Heart right ventricle (tissue), 16 donors: ENCODE measurements around the gene EGFL7. TPM values are rescaled to one million over a fixed set of nuclear protein-coding genes. Genes with fewer than 3 reads are reported as not detected.
A peak's percentile ranks its signal among the peaks of the same experiment; 100 is the strongest.

Source experiments
- ATAC-seq, 8 donors: fragments of 200-7000 bp; cut with Tn5 transposase; one replicate each; pipeline ENCODE4 v1.9.1; 2020; ENCODE audit warnings: mild to moderate bottlenecking in 8 of 8, moderate library complexity in 8 of 8, moderate number of reproducible peaks in 1 of 8
- DNase-seq, 2 donors: peaks; one replicate each; pipeline ENCODE4 v3.0.0-alpha.2; 2020
- H3K27ac ChIP-seq, 10 donors: fragments of 200-600 bp; sonication (generic) in 2 of 10; one replicate each; pipeline versions ENCODE4 v1.5.0 to v1.8.0; 2020 to 2022; ENCODE audit warnings: mild to moderate bottlenecking in 3 of 10
- H3K27me3 ChIP-seq, 7 donors: fragments of 200-600 bp; one replicate each; pipeline ENCODE4 v1.8.0; 2021 to 2022; ENCODE audit warnings: mild to moderate bottlenecking in 2 of 7
- H3K36me3 ChIP-seq, 9 donors: fragments of 200-600 bp; sonication (generic) in 1 of 9; one replicate each; pipeline versions ENCODE4 v1.5.0 to v1.8.0; 2020 to 2022; ENCODE audit warnings: mild to moderate bottlenecking in 2 of 9
- H3K4me1 ChIP-seq, 9 donors: fragments of 200-600 bp; sonication (generic) in 1 of 9; one replicate each; pipeline versions ENCODE4 v1.5.0 to v1.8.0; 2020 to 2022; ENCODE audit warnings: mild to moderate bottlenecking in 4 of 9
- H3K4me3 ChIP-seq, 10 donors: fragments of 200-600 bp; sonication (generic) in 2 of 10; one replicate each; pipeline versions ENCODE4 v1.5.0 to v1.8.0; 2020 to 2022; ENCODE audit warnings: mild to moderate bottlenecking in 7 of 10, moderate library complexity in 2 of 10
- H3K9me3 ChIP-seq, 11 donors: fragments of 200-600 bp in 10 of 11; sonication (generic) in 2 of 11; one replicate each; pipeline versions ENCODE4 v1.5.0 to v1.8.0; 2013 to 2022; ENCODE audit warnings: mild to moderate bottlenecking in 2 of 11, control low read depth in 1 of 11, moderate library complexity in 1 of 11
- WGBS, 2 donors: extraction: QIAGEN DNeasy Blood & Tissue Kit; methylation state at CpG; one replicate each; pipeline ENCODE4 v1.1.7; 2013; ENCODE audit warnings: inconsistent platforms in 1 of 2; 5-methylcytosine and 5-hydroxymethylcytosine counted together
- intact Hi-C, 10 donors: fragments of 100-400 bp; cut with DNase I; formaldehyde crosslinking; loops; one replicate each; pipeline versions ENCODE4 v1.11.1 to v1.14.2; 2022
- polyA plus RNA-seq, 2 donors: library from polyadenylated mRNA; stranded (reverse); fragments of 200-250 nt; gene quantifications; one replicate each; pipeline ENCODE4 v1.2.3, GENCODE V29; 2013
- total RNA-seq, 10 donors: library from RNA; stranded (reverse); fragmentation: NEBNext Ultra II Directional in 3 of 10; extraction: Animal tissue kit (Norgen Biotek cat#: 25700) in 3 of 10; gene quantifications; one replicate each; pipeline versions ENCODE4 v1.2.1 to v1.2.4, GENCODE V29; 2021 to 2023
- TF ChIP-seq, protein P1 (sequence below), 9 donors: fragments of 200-600 bp; sonication (generic) in 2 of 9; IDR thresholded peaks; one replicate each; pipeline versions ENCODE4 v1.5.0 to v1.8.0; 2021 to 2022; ENCODE audit warnings: antibody characterized with exemption in 9 of 9, mild to moderate bottlenecking in 5 of 9, moderate library complexity in 1 of 9
- donor health status: Arrhythmogenic right ventricular cardiomyopathy.
- donor health status: ischemic (EF 13 %, LVEDD 7.1; RV severe dilation, severe dysfunction).
- donor health status: healthy with polysubstance abuse.
- donor health status: DM: no; HTN: yes; CAD: no.
- donor health status: DM: no; HTN: no; CAD: no.
- donor health status: ischemic (EF 25% LVEDD 6.9; RV normal size, moderate dysfunction).
- donor health status: ischemic (EF 25% LVEDD 5.7; RV mildly dilated, moderate dysfunction).
- donor health status: healthy.
- donor health status: DM: yes; HTN: yes; CAD: no.
- donor health status: Ischemic cardiomyopathy.
- donor health status: ischemic (EF 35%, LVEDD 5.7; RV mildly dilated, moderate dysfunction).
- donor health status: nonischemic (EF 11% LVEDD 7.7; RV severe dilation, severe dysfunction).
- donor health status: DM: yes; HTN: yes; CAD: no.
- donor health status: PGD.
- donor health status: ischemic (EF 29% LVEDD 5.4; RV normal size, mild dysfunction).
- donor health status: nonischemic (EF 23%, LVEDD 6.1; RV moderate dilation, normal function).

The EGFL7 gene
- total and polyA plus RNA-seq, 12 donors: 68.6 to 377 (median 101) TPM

GRCh38 chr9:136665111-136665703, 2.5 kb downstream of the EGFL7 start:
- H3K27me3 ChIP-seq: peaks cover 0 to 88% (median 0%) of the 10 kb centered on the region in 7 donors
- 7 to 12% methylated on average over 35 to 49 of the region's 49 CpGs for WGBS, 2 donors
- ATAC-seq: no peak
- intact Hi-C loops: no loop called here
- DNase-seq: no peak
- H3K27ac ChIP-seq: peak overlapping the region; percentile 92 to 99 (median 96)
- TF ChIP-seq, protein P1, sequence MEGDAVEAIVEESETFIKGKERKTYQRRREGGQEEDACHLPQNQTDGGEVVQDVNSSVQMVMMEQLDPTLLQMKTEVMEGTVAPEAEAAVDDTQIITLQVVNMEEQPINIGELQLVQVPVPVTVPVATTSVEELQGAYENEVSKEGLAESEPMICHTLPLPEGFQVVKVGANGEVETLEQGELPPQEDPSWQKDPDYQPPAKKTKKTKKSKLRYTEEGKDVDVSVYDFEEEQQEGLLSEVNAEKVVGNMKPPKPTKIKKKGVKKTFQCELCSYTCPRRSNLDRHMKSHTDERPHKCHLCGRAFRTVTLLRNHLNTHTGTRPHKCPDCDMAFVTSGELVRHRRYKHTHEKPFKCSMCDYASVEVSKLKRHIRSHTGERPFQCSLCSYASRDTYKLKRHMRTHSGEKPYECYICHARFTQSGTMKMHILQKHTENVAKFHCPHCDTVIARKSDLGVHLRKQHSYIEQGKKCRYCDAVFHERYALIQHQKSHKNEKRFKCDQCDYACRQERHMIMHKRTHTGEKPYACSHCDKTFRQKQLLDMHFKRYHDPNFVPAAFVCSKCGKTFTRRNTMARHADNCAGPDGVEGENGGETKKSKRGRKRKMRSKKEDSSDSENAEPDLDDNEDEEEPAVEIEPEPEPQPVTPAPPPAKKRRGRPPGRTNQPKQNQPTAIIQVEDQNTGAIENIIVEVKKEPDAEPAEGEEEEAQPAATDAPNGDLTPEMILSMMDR (IDR thresholded peaks at IDR 0.05): peak in 7 of 9 donors; percentile 9 to 45 (median 34)
- peaks cover 0 to 65% (median 27%) of the 10 kb centered on the region in 9 donors for H3K36me3 ChIP-seq
- H3K9me3 ChIP-seq: no peaks in the 10 kb centered on the region
- peak overlapping the region; percentile 57 to 83 (median 76) for H3K4me3 ChIP-seq
- peaks cover 0 to 27% (median 5%) of the 10 kb centered on the region in 9 donors for H3K4me1 ChIP-seq

DNA sequence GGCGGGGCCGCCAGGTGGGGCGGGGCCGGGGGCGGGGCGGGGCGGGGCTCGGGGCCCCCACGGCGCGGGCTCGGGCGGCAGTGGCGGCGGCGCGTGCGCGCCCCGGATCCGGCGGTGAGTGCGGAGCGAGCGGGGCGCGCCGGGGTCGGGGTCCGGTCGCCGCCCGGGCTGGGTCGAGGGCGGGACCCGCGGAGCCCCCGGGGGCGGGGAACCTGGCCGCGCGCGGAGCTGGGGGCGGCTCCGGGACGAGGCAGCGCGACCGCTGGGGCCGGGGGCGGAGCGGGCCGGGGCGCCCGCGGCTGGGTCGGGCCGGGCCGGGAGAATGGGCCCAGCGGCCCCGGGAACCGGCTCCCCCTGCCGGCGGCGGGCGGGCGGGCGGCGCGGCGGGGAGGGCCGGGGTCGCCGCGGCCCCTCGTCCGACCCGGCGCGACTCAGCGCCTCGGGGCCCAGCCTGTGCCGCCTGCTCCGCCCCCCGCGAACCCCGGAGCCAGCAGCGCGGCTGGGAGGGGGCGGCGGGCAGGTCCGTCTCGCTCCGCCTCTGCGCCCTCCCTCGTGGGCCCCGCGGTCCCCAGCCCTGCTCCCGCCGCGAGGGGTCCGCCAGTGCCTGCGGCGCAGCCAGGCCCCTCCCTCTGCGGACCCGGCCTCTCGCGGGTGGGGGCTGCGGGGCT, 3.1 kb downstream of the EGFL7 start:
- TF ChIP-seq, protein P1 (IDR thresholded peaks at IDR 0.05): no peak
- Histone ChIP-seq H3K4me3 (peak overlapping the region; percentile 57 to 83 (median 76)), H3K9me3 (no peaks in the 10 kb centered on the region), H3K27me3 (peaks cover 0 to 87% (median 0%) of the 10 kb centered on the region in 7 donors), H3K36me3 (peaks cover 0 to 71% (median 33%) of the 10 kb centered on the region in 9 donors), H3K4me1 (peaks cover 0 to 30% (median 5%) of the 10 kb centered on the region in 9 donors), H3K27ac (peak overlapping the region; percentile 75 to 99 (median 96))
- DNase-seq (no peak), ATAC-seq (no peak)
- intact Hi-C loops: no loop called here
- WGBS, 2 donors: 0 to 1% methylated on average over 5 to 96 of the region's 109 CpGs

- Histone ChIP-seq H3K27me3 (peaks cover 0 to 80% (median 0%) of the 10 kb centered on the region in 7 donors), H3K36me3 (peaks cover 0 to 76% (median 35%) of the 10 kb centered on the region in 9 donors), H3K4me1 (peaks cover 0 to 28% (median 8%) of the 10 kb centered on the region in 9 donors), H3K9me3 (no peaks in the 10 kb centered on the region), H3K27ac (peak overlapping the region; percentile 64 to 94 (median 81)), H3K4me3 (peak overlapping the region; percentile 52 to 79 (median 64))
- intact Hi-C loops: no loop called here
- 15% methylated on average over 35 of the region's 35 CpGs for WGBS, 2 donors
- TF ChIP-seq, protein P1 (IDR thresholded peaks at IDR 0.05): no peak
- DNase-seq (no peak), ATAC-seq (no peak)
Observed at GRCh38 chr9:136666372-136667213, 3.9 kb downstream of the EGFL7 start.
